ENCODE data around the gene FBXO34.

FBXO34 gene

GRCh38 chr14:55384536-55384935 is 113.3 kb downstream of the FBXO34 start:
- no peak for DNase-seq

- no peak for DNase-seq
These were observed 115.0 kb downstream of the FBXO34 start for GRCh38 chr14:55386037-55386808.

GRCh38 chr14:55387121-55387520 is 115.9 kb downstream of the FBXO34 start:
- no peak for DNase-seq

GRCh38 chr14:55388160-55388559 is 116.9 kb downstream of the FBXO34 start:
- no peak for DNase-seq

GRCh38 chr14:55389330-55389729 is 118.1 kb downstream of the FBXO34 start:
- no peak for DNase-seq

- DNase-seq, result no peak
These were observed 127.5 kb downstream of the FBXO34 start for GRCh38 chr14:55398679-55399078.

GRCh38 chr14:55399183-55399582 is 128.0 kb downstream of the FBXO34 start:
- DNase-seq, result no peak

- DNase-seq, result no peak
These were observed 128.6 kb downstream of the FBXO34 start for GRCh38 chr14:55399852-55400251.

GRCh38 chr14:55401751-55402150 is 130.5 kb downstream of the FBXO34 start:
- DNase-seq, result no peak

Measured in activated CD8-positive, alpha-beta memory T cell treated with anti-CD3 and anti-CD28 coated beads for 24 hours (primary cell).